ENCODE measurements around the gene ITPR1. TPM values are rescaled to one million over a fixed set of nuclear protein-coding genes. Genes with fewer than 3 reads are reported as not detected.
A peak's percentile ranks its signal among the peaks of the same experiment; 100 is the strongest.

Gene ITPR1
- total and polyA plus RNA-seq, 4 experiments from 2014 or later: 6.1 to 72.8 (median 44.2) TPM

DNA sequence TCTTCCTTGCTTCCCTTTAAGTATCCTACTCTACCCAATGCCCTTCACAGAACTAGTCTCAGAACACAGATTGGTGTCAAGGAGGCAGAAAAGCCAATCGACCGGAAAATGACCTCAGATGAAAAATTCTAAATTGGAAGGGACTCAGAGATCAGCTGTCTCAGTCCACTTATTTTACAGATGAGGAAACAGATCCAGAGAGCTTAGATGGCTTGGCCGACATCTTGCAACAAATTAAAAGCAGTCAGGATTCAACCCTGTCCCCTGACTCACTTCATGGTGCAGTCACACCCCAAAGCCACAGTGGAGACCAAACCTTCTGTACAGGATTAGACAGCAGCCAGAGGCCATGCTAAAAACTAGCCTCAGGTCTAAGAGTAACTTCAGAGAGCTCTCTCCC, 316.8 kb downstream of the ITPR1 start:
- Histone ChIP-seq H3K27me3 (ENCODE audit: insufficient read depth, low read length) (no peaks in the 10 kb centered on the region), H3K9me3 (ENCODE audit: control insufficient read depth in 1 of 2, low read length in 2 of 2) (no peaks in the 10 kb centered on the region), H3K27ac (ENCODE audit: low read depth, low read length) (no peak overlapping the region), H3K4me1 (ENCODE audit: insufficient read depth, low read length) (peaks cover 7% of the 10 kb centered on the region), H3K4me3 (ENCODE audit: low read length in 2 of 2) (no peak overlapping the region), H3K36me3 (ENCODE audit: insufficient read depth, low read length) (no peaks in the 10 kb centered on the region)
- intact Hi-C loops (cut with micrococcal nuclease): no loop called here
- Mint-ChIP-seq H3K4me1 (peaks cover 11 to 30% (median 15%) of the 10 kb centered on the region in 4 donors), H3K9me3 (no peaks in the 10 kb centered on the region), H3K4me3 (no peak overlapping the region), H3K27ac (peak overlapping the region in 2 of 7 donors; percentile 24 to 26), H3K36me3 (peaks cover 49 to 58% of the 10 kb centered on the region in 2 donors), H3K27me3 (no peaks in the 10 kb centered on the region)
- POLR2A ChIA-PET (ENCODE audit: partially characterized antibody): interaction anchor here (1.8 kb wide), 1 partner anchor 12 kb away, joined by 6 read pairs; no protein-coding TSS in a partner anchor
- DNase-seq: no peak
- CTCF ChIA-PET (ENCODE audit: partially characterized antibody): interaction anchor here (0.9 to 1.3 kb wide), 3 partner anchors 84 to 170 kb away, joined by 3 to 4 read pairs (median 4); no protein-coding TSS in a partner anchor

DNA sequence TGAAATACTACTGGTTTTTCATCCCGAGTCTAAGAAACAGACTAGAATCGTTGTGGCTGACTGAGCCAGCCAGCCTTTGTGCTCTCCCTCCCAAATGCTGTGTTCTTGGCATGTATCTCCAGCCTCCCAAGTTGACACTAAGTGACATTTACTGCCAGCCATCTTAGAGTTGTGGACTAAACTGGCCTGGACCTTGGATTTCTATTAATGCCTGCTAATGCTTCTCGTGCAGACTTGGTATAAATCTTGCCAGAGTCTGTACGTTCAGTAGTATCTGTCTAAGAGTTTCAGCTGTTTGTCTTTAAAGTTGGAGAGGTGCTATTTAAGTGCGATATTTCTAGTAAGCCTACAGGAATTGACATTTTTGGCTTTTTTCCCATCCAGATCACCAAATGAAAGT, 319.4 kb downstream of the ITPR1 start:
- intact Hi-C loops (cut with micrococcal nuclease): no loop called here
- Mint-ChIP-seq H3K4me3 (no peak overlapping the region), H3K27me3 (no peaks in the 10 kb centered on the region), H3K4me1 (peaks cover 0 to 7% (median 4%) of the 10 kb centered on the region in 4 donors), H3K27ac (peak overlapping the region in 2 of 7 donors; percentile 37 to 48), H3K36me3 (peaks cover 62 to 63% of the 10 kb centered on the region in 2 donors), H3K9me3 (peaks cover 0 to 8% (median under 1%) of the 10 kb centered on the region in 8 donors)
- Histone ChIP-seq H3K36me3 (ENCODE audit: insufficient read depth, low read length) (peaks cover 3% of the 10 kb centered on the region), H3K27me3 (ENCODE audit: insufficient read depth, low read length) (no peaks in the 10 kb centered on the region), H3K9me3 (ENCODE audit: control insufficient read depth in 1 of 2, low read length in 2 of 2) (no peaks in the 10 kb centered on the region), H3K4me1 (ENCODE audit: insufficient read depth, low read length) (no peaks in the 10 kb centered on the region), H3K27ac (ENCODE audit: low read depth, low read length) (no peak overlapping the region), H3K4me3 (ENCODE audit: low read length in 2 of 2) (no peak overlapping the region)
- DNase-seq: no peak
- ChIA-PET POLR2A (ENCODE audit: partially characterized antibody) (no interaction called here), CTCF (ENCODE audit: partially characterized antibody) (no interaction called here)

DNA sequence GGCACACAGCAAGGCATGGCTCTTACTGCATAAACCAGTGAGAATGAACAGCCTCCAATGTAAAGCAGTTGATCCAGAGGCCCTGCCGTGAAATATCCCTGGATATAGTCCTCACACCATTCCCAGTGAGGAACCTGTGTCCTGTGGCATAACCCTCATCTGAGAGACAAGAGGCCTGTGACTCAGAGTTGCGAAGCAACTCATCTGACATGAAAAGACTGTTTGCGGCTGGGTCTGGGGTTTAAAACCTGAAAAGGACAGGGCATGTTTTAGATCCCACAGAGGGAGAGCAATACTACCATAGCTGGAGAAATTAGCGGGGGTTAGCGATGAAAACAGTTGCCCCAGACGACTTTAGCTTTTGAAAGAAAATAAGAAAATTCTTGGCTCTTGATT, 320.8 kb downstream of the ITPR1 start:
- Mint-ChIP-seq H3K4me1 (peaks cover 0 to 3% (median 1%) of the 10 kb centered on the region in 4 donors), H3K9me3 (peaks cover 0 to 9% (median under 1%) of the 10 kb centered on the region in 8 donors), H3K4me3 (no peak overlapping the region), H3K27ac (peak overlapping the region in 2 of 7 donors; percentile 22 to 76), H3K27me3 (no peaks in the 10 kb centered on the region), H3K36me3 (peaks cover 66 to 72% of the 10 kb centered on the region in 2 donors)
- POLR2A ChIA-PET (ENCODE audit: partially characterized antibody): no interaction called here
- CTCF ChIA-PET (ENCODE audit: partially characterized antibody): interaction anchor here (1.0 kb wide), 1 partner anchor 11 kb away, joined by 4 read pairs; no protein-coding TSS in a partner anchor
- no peaks in the 10 kb centered on the region for H3K4me1 ChIP-seq (ENCODE audit: insufficient read depth, low read length)
- no peaks in the 10 kb centered on the region for H3K9me3 ChIP-seq (ENCODE audit: control insufficient read depth in 1 of 2, low read length in 2 of 2)
- no peak overlapping the region for H3K27ac ChIP-seq (ENCODE audit: low read depth, low read length)
- no peak for DNase-seq
- H3K27me3 ChIP-seq (ENCODE audit: insufficient read depth, low read length): no peaks in the 10 kb centered on the region
- H3K4me3 ChIP-seq (ENCODE audit: low read length in 2 of 2): no peak overlapping the region
- intact Hi-C loops (cut with micrococcal nuclease): no loop called here
- H3K36me3 ChIP-seq (ENCODE audit: insufficient read depth, low read length): peaks cover 9% of the 10 kb centered on the region

DNA sequence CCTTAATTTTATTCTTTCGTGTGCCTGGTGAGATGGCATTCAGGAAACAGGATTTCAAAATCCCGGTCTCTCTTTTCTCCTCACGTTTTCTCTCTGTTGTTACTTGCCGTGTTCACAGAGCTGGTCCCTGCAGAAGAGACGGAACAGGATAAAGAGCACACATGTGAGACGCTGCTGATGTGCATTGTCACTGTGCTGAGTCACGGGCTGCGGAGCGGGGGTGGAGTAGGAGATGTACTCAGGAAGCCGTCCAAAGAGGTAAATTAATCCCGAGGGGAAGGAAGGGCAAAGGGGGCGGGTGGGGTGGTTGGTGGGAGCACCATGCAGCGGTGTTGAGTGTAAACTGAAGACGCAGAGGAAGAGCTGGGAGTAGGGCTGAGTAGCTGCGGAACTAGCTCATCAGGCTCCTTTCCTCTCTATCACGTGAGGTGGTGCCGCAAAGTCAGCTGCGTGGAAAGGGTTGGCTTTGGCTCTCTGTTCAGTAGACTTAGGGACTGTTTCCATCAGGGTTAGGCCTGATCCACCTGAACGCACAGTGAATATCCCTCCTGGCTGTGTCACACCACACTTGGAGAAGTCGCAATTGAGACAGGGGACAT, 321.3 kb downstream of the ITPR1 start:
- Mint-ChIP-seq H3K27me3 (no peaks in the 10 kb centered on the region), H3K9me3 (peaks cover 0 to 9% (median under 1%) of the 10 kb centered on the region in 8 donors), H3K4me1 (peaks cover 0 to 3% (median 1%) of the 10 kb centered on the region in 4 donors), H3K4me3 (no peak overlapping the region), H3K27ac (peak overlapping the region in 2 of 7 donors; percentile 14 to 44), H3K36me3 (peaks cover 69 to 74% of the 10 kb centered on the region in 2 donors)
- H3K4me1 ChIP-seq (ENCODE audit: insufficient read depth, low read length): no peaks in the 10 kb centered on the region
- intact Hi-C loops (cut with micrococcal nuclease): no loop called here
- no peaks in the 10 kb centered on the region for H3K9me3 ChIP-seq (ENCODE audit: control insufficient read depth in 1 of 2, low read length in 2 of 2)
- H3K27me3 ChIP-seq (ENCODE audit: insufficient read depth, low read length): no peaks in the 10 kb centered on the region
- H3K4me3 ChIP-seq (ENCODE audit: low read length in 2 of 2): no peak overlapping the region
- H3K27ac ChIP-seq (ENCODE audit: low read depth, low read length): no peak overlapping the region
- ChIA-PET CTCF (ENCODE audit: partially characterized antibody) (interaction anchor here (1.0 kb wide), 1 partner anchor 10 kb away, joined by 4 read pairs; no protein-coding TSS in a partner anchor), POLR2A (ENCODE audit: partially characterized antibody) (no interaction called here)
- no peak for DNase-seq
- peaks cover 9% of the 10 kb centered on the region for H3K36me3 ChIP-seq (ENCODE audit: insufficient read depth, low read length)

DNA sequence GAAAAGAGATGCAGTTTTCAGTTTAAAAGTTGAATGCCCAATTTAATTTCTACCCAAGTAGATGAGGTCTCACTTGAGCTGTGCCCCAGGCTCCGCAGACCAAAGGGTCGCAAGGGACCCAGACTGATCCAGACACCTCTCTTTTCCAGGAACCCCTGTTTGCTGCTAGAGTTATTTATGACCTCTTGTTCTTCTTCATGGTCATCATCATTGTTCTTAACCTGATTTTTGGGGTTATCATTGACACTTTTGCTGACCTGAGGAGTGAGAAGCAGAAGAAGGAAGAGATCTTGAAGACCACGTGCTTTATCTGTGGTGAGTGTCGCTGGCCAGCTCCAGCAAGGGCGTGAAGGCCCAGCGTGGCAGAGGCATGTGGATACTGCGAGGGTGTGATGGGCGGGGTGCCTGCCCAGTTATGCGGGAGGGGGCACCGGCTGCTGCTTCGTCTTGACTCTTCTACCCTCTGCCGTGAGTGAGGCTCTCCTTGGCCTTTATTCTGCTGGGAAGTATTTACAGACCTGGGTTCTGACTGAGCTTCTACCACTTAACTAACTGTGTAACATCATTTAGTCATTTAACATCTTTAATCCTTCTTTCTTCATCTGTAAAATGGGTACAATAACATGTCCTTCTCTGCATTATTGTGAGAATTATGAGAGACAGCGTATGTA, 321.9 kb downstream of the ITPR1 start:
- peak overlapping the region in 4 of 7 donors; percentile 20 to 73 (median 57) for H3K27ac Mint-ChIP-seq
- peaks cover 9% of the 10 kb centered on the region for H3K36me3 ChIP-seq (ENCODE audit: insufficient read depth, low read length)
- H3K27ac ChIP-seq (ENCODE audit: low read depth, low read length): no peak overlapping the region

DNA sequence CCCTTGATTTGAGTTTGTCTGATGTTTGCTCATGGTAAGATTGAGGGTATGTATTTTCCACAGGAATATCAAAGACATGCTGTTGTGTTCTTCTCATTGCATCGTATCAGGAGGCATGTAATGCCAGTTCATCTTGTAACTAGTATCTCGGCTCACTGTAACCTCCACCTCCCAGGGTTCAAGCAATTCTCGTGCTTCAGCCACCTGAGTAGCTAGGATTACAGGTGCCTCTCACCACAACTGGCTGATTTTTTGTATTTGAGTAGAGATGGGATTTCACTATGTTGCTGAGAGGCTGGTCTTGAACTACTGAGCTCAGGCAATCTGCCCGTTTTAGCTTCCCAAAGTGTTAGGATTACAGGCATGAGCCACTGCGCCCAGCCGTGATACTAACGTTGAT, 323.2 kb downstream of the ITPR1 start:
- no peak for DNase-seq
- no peaks in the 10 kb centered on the region for H3K27me3 ChIP-seq (ENCODE audit: insufficient read depth, low read length)
- Mint-ChIP-seq H3K4me3 (no peak overlapping the region), H3K27ac (peak overlapping the region in 3 of 7 donors; percentile 21 to 80 (median 60)), H3K27me3 (no peaks in the 10 kb centered on the region), H3K4me1 (peaks cover 6 to 13% (median 11%) of the 10 kb centered on the region in 4 donors), H3K9me3 (peaks cover 0 to 9% (median under 1%) of the 10 kb centered on the region in 8 donors), H3K36me3 (peaks cover 71 to 73% of the 10 kb centered on the region in 2 donors)
- H3K36me3 ChIP-seq (ENCODE audit: insufficient read depth, low read length): peaks cover 9% of the 10 kb centered on the region
- H3K9me3 ChIP-seq (ENCODE audit: control insufficient read depth in 1 of 2, low read length in 2 of 2): no peaks in the 10 kb centered on the region
- H3K27ac ChIP-seq (ENCODE audit: low read depth, low read length): no peak overlapping the region
- ChIA-PET CTCF (ENCODE audit: partially characterized antibody) (interaction anchor here (0.9 to 1.5 kb wide), 2 partner anchors 104 to 164 kb away, joined by 3 to 4 read pairs; no protein-coding TSS in a partner anchor), POLR2A (ENCODE audit: partially characterized antibody) (no interaction called here)
- no peak overlapping the region for H3K4me3 ChIP-seq (ENCODE audit: low read length in 2 of 2)
- intact Hi-C loops (cut with micrococcal nuclease): no loop called here
- peaks cover 8% of the 10 kb centered on the region for H3K4me1 ChIP-seq (ENCODE audit: insufficient read depth, low read length)

More for the DNA sequence above, 321.9 kb downstream of the ITPR1 start:
- H3K4me1 ChIP-seq (ENCODE audit: insufficient read depth, low read length): no peaks in the 10 kb centered on the region
- H3K4me3 ChIP-seq (ENCODE audit: low read length in 2 of 2): no peak overlapping the region
- POLR2A ChIA-PET (ENCODE audit: partially characterized antibody): interaction anchor here (1.3 kb wide), 1 partner anchor 165 kb away, joined by 3 read pairs; no protein-coding TSS in a partner anchor
- H3K27me3 ChIP-seq (ENCODE audit: insufficient read depth, low read length): no peaks in the 10 kb centered on the region
- CTCF ChIA-PET (ENCODE audit: partially characterized antibody): interaction anchor here (0.7 kb wide), 1 partner anchor 226 kb away, joined by 3 read pairs; no protein-coding TSS in a partner anchor
- intact Hi-C loops (cut with micrococcal nuclease): no loop called here
- Mint-ChIP-seq H3K4me1 (peaks cover 1 to 4% (median 2%) of the 10 kb centered on the region in 4 donors), H3K36me3 (peaks cover 71 to 77% of the 10 kb centered on the region in 2 donors), H3K4me3 (no peak overlapping the region), H3K27me3 (no peaks in the 10 kb centered on the region), H3K9me3 (peaks cover 0 to 9% (median under 1%) of the 10 kb centered on the region in 8 donors)
- DNase-seq: no peak
- no peaks in the 10 kb centered on the region for H3K9me3 ChIP-seq (ENCODE audit: control insufficient read depth in 1 of 2, low read length in 2 of 2)

DNA sequence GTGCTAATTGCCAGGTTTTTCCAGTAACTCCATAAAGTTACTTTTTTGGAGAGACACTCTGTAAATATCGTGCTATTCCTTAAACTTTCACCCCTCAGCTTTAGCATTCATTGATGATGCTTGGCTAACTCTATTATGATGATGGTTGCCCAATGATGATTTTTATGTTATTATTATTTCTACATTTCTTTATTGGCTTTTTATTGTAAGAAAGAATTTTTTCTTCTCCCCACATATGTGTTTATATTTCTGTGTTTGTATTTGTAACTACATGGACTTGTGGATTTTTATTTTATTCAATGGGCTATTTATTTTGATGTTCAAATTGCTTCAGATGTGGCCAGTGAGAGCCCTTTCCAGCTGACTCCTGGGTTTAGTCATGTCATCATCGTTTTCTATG, 323.6 kb downstream of the ITPR1 start:
- Mint-ChIP-seq H3K4me3 (no peak overlapping the region), H3K27ac (peak overlapping the region in 3 of 7 donors; percentile 6 to 91 (median 41)), H3K27me3 (no peaks in the 10 kb centered on the region), H3K36me3 (peaks cover 67 to 70% of the 10 kb centered on the region in 2 donors), H3K4me1 (peaks cover 10 to 17% (median 15%) of the 10 kb centered on the region in 4 donors), H3K9me3 (peaks cover 0 to 9% (median under 1%) of the 10 kb centered on the region in 8 donors)
- no peak for DNase-seq
- peaks cover 9% of the 10 kb centered on the region for H3K36me3 ChIP-seq (ENCODE audit: insufficient read depth, low read length)
- CTCF ChIA-PET (ENCODE audit: partially characterized antibody): interaction anchor here (1.5 kb wide), 1 partner anchor 105 kb away, joined by 3 read pairs; no protein-coding TSS in a partner anchor
- intact Hi-C loops (cut with micrococcal nuclease): no loop called here
- H3K9me3 ChIP-seq (ENCODE audit: control insufficient read depth in 1 of 2, low read length in 2 of 2): no peaks in the 10 kb centered on the region
- peaks cover 12% of the 10 kb centered on the region for H3K4me1 ChIP-seq (ENCODE audit: insufficient read depth, low read length)
- H3K4me3 ChIP-seq (ENCODE audit: low read length in 2 of 2): no peak overlapping the region
- no peak overlapping the region for H3K27ac ChIP-seq (ENCODE audit: low read depth, low read length)
- POLR2A ChIA-PET (ENCODE audit: partially characterized antibody): no interaction called here
- no peaks in the 10 kb centered on the region for H3K27me3 ChIP-seq (ENCODE audit: insufficient read depth, low read length)
